ENCODE measurements around the gene PRCC.
A peak's percentile ranks its signal among the peaks of the same experiment; 100 is the strongest.

Gene PRCC

GRCh38 chr1:156812293-156812990 lies 45.1 kb downstream of the PRCC start:
- TF ChIP-seq CTCF (IDR thresholded peaks at IDR 0.05), result no peak
- DNase-seq (ENCODE audit: low spot score), result no peak
- H3K27ac ChIP-seq, result no peak overlapping the region

GRCh38 chr1:156813298-156813697 lies 46.0 kb downstream of the PRCC start:
- peak overlapping the region; percentile 73 for H3K4me3 ChIP-seq
- DNase-seq (ENCODE audit: low spot score), result no peak
- no peak for TF ChIP-seq CTCF (IDR thresholded peaks at IDR 0.05)
- H3K27ac ChIP-seq, result no peak overlapping the region

More at GRCh38 chr1:156812293-156812990, 45.1 kb downstream of the PRCC start:
- H3K4me3 ChIP-seq, result no peak overlapping the region

- DNase-seq (ENCODE audit: low spot score), result no peak
- H3K27ac ChIP-seq, result peak overlapping the region in 1 of 2 donors; percentile 31
- TF ChIP-seq CTCF (IDR thresholded peaks at IDR 0.05), result peak; percentile 45
- peak overlapping the region; percentile 73 for H3K4me3 ChIP-seq
Observed at GRCh38 chr1:156813750-156814570, 46.6 kb downstream of the PRCC start.

GRCh38 chr1:156814571-156815260 lies 47.4 kb downstream of the PRCC start:
- Histone ChIP-seq H3K4me3 (no peak overlapping the region), H3K27ac (peak overlapping the region in 1 of 2 donors; percentile 83)
- no peak for DNase-seq (ENCODE audit: low spot score)
- TF ChIP-seq CTCF (IDR thresholded peaks at IDR 0.05), result no peak

- H3K27ac ChIP-seq, result peak overlapping the region in 1 of 2 donors; percentile 83
- DNase-seq (ENCODE audit: low spot score), result no peak
Observed at GRCh38 chr1:156815307-156815826, 48.0 kb downstream of the PRCC start.

More at GRCh38 chr1:156815307-156815826, 48.0 kb downstream of the PRCC start:
- TF ChIP-seq CTCF (IDR thresholded peaks at IDR 0.05), result no peak
- peak overlapping the region; percentile 51 for H3K4me3 ChIP-seq

Measured in coronary artery (tissue), 2 donors.